HepG2 (cell line): Measurements from ENCODE around the gene IP6K3. TPM values are rescaled to one million over a fixed set of nuclear protein-coding genes. Genes with fewer than 3 reads are reported as not detected.

ENCODE experiments used
- ELF3 ChIP-seq: IDR thresholded peaks from 2 replicates; pipeline ENCODE4 v1.6.1; 2016; ENCODE audit warnings: missing genetic modification reagents, missing compliant biosample characterization
- GABPA ChIP-seq, 2 experiments: IDR thresholded peaks; 2 replicates each; pipeline ENCODE4 v1.6.1; 2011 to 2016; ENCODE audit warnings: low read depth in 2 of 2, low read length in 1 of 2, missing biosample characterization in 1 of 2, missing genetic modification characterization in 1 of 2
- HOXA9 ChIP-seq: sonication (generic); formaldehyde crosslinking; IDR thresholded peaks from 2 replicates; pipeline ENCODE4 v1.8.1; 2022; ENCODE audit warnings: missing genetic modification reagents, mild to moderate bottlenecking, moderate library complexity, borderline replicate concordance
- KDM2A ChIP-seq: sonication (generic); formaldehyde crosslinking; IDR thresholded peaks from 2 replicates; pipeline ENCODE4 v1.4.0; 2020; ENCODE audit warnings: low read depth, missing genetic modification reagents, borderline replicate concordance
- MAF1 ChIP-seq: sonication (generic); formaldehyde crosslinking; IDR thresholded peaks from 2 replicates; pipeline ENCODE4 v1.5.0; 2020; ENCODE audit warnings: missing genetic modification reagents, borderline replicate concordance
- PCBP2 ChIP-seq: fragments of 200-400 bp; formaldehyde crosslinking; optimal IDR thresholded peaks from 2 replicates; pipeline ENCODE3; 2018; ENCODE audit warnings: low read length, low read depth; ENCODE audit not compliant: poor library complexity, severe bottlenecking
- PITX1 ChIP-seq: sonication (generic); formaldehyde crosslinking; IDR thresholded peaks from 2 replicates; pipeline ENCODE4 v1.5.1; 2020; ENCODE audit warnings: mild to moderate bottlenecking, missing genetic modification reagents
- POGZ ChIP-seq: sonication (generic); formaldehyde crosslinking; IDR thresholded peaks from 2 replicates; pipeline ENCODE4 v1.4.0; 2020; ENCODE audit warnings: mild to moderate bottlenecking, missing genetic modification reagents
- RFXANK ChIP-seq: IDR thresholded peaks from 2 replicates; pipeline ENCODE4 v1.6.1; 2016
- SETDB1 ChIP-seq: sonication (generic); formaldehyde crosslinking; IDR thresholded peaks from 2 replicates; pipeline ENCODE4 v1.5.1; 2020; ENCODE audit warnings: missing genetic modification reagents, mild to moderate bottlenecking, borderline replicate concordance
- WIZ ChIP-seq: sonication (generic); formaldehyde crosslinking; IDR thresholded peaks from 2 replicates; pipeline ENCODE4 v1.5.1; 2020; ENCODE audit warnings: mild to moderate bottlenecking, missing genetic modification reagents
- ZNF296 ChIP-seq: sonication (generic); formaldehyde crosslinking; conservative IDR thresholded peaks from 2 replicates; pipeline ENCODE4 v1.5.0; 2020; ENCODE audit warnings: mild to moderate bottlenecking, missing genetic modification reagents
- ZNF543 ChIP-seq: sonication (generic); formaldehyde crosslinking; IDR thresholded peaks from 2 replicates; pipeline ENCODE4 v1.4.0; 2020; ENCODE audit warnings: mild to moderate bottlenecking, missing genetic modification reagents
- ZNF615 ChIP-seq: sonication (generic); formaldehyde crosslinking; IDR thresholded peaks from 2 replicates; pipeline ENCODE4 v1.5.0; 2020; ENCODE audit warnings: mild to moderate bottlenecking, missing genetic modification reagents, borderline replicate concordance
- ZNF709 ChIP-seq: sonication (generic); formaldehyde crosslinking; IDR thresholded peaks from 2 replicates; pipeline ENCODE4 v1.5.0; 2020; ENCODE audit warnings: mild to moderate bottlenecking, missing genetic modification reagents
- ZNF883 ChIP-seq: sonication (generic); formaldehyde crosslinking; IDR thresholded peaks from 2 replicates; pipeline ENCODE4 v1.5.1; 2020; ENCODE audit warnings: mild to moderate bottlenecking, missing genetic modification reagents; ENCODE audit errors: not compliant biosample characterization
- polyA plus RNA-seq, 8 experiments: library from polyadenylated mRNA; depleted of rRNA in 3 of 8; stranded (reverse) in 7 of 8; unstranded in 1 of 8; fragments of >200 nt; fragmentation: Illumina TruSeq in 4 of 8; extraction: Trizol in 4 of 8; gene quantifications; 2 replicates each; pipeline versions ENCODE4 v1.2.1 to v1.2.3, GENCODE V29; 2011 to 2016; ENCODE audit warnings: low read depth in 4 of 8, missing spikeins in 1 of 8, mixed read lengths in 1 of 8; ENCODE audit not compliant: insufficient read depth in 1 of 8
- total RNA-seq, 5 experiments: library from RNA; depleted of rRNA; stranded (reverse); fragments of >200 nt; fragmentation: Illumina TruSeq; extraction: Trizol; gene quantifications; 2 replicates each; pipeline ENCODE4 v1.2.3, GENCODE V29; 2016; ENCODE audit warnings: low read depth in 1 of 5
- TF ChIP-seq, protein P1 (sequence below): sonication (generic); formaldehyde crosslinking; IDR thresholded peaks from 2 replicates; pipeline ENCODE4 v1.5.1; 2020; ENCODE audit warnings: mild to moderate bottlenecking, moderate library complexity, missing genetic modification reagents
- TF ChIP-seq, protein P2 (sequence below): sonication (generic); formaldehyde crosslinking; IDR thresholded peaks from 2 replicates; pipeline ENCODE4 v1.9.0; 2021; ENCODE audit warnings: missing genetic modification reagents, borderline replicate concordance
- TF ChIP-seq, protein P3 (sequence below): sonication (generic); formaldehyde crosslinking; IDR thresholded peaks from 2 replicates; pipeline ENCODE4 v1.4.0; 2020; ENCODE audit warnings: mild to moderate bottlenecking, missing genetic modification reagents

The IP6K3 gene
- total and polyA plus RNA-seq, 2 of the 13 experiments (the other 11 are each of a cell fraction or from before 2014, with no cell fraction given): 0.11 to 0.18 TPM

DNA sequence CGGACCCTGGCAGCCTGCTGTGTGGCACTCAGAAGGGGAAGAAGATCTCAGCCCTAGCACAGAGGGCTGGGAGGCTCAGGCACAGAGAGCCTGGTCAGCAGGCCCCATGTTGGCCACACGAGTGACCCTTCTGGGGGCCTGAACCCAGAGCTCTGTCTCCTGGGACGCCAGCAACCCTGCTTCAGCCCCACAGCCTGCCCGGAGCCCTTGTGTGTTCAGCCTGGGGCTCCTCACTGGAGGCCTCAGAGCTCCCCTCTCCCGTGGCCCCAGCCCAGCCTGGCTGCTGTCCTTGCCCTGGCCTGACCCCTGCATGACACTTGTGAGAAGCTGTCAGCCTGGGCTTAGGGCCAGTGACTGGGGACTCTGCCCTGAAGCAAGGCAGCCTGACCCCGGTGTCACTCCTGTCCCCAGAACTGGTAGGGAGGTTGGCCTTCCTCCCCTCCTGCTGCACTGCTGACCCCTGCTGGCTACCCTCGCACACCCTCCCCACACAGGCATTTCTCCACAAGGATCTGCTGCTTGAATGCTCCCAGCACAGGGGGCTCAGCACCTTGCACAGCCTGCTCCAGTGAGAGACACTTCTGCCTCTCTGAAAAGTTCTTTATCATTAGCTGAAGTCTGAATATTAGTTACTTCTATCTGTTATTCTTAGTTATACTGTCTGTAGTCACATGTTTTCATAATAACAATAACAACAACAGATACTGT is 15.4 kb upstream of the IP6K3 start (continued):
- TF ChIP-seq, protein P1, sequence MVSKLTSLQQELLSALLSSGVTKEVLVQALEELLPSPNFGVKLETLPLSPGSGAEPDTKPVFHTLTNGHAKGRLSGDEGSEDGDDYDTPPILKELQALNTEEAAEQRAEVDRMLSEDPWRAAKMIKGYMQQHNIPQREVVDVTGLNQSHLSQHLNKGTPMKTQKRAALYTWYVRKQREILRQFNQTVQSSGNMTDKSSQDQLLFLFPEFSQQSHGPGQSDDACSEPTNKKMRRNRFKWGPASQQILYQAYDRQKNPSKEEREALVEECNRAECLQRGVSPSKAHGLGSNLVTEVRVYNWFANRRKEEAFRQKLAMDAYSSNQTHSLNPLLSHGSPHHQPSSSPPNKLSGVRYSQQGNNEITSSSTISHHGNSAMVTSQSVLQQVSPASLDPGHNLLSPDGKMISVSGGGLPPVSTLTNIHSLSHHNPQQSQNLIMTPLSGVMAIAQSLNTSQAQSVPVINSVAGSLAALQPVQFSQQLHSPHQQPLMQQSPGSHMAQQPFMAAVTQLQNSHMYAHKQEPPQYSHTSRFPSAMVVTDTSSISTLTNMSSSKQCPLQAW (CRISPR knock-in tag): peak; percentile 93
- TF ChIP-seq ELF3 (CRISPR knock-in tag): peak; percentile 80; the same call in 1 of the 2 replicates
- TF ChIP-seq, protein P2, sequence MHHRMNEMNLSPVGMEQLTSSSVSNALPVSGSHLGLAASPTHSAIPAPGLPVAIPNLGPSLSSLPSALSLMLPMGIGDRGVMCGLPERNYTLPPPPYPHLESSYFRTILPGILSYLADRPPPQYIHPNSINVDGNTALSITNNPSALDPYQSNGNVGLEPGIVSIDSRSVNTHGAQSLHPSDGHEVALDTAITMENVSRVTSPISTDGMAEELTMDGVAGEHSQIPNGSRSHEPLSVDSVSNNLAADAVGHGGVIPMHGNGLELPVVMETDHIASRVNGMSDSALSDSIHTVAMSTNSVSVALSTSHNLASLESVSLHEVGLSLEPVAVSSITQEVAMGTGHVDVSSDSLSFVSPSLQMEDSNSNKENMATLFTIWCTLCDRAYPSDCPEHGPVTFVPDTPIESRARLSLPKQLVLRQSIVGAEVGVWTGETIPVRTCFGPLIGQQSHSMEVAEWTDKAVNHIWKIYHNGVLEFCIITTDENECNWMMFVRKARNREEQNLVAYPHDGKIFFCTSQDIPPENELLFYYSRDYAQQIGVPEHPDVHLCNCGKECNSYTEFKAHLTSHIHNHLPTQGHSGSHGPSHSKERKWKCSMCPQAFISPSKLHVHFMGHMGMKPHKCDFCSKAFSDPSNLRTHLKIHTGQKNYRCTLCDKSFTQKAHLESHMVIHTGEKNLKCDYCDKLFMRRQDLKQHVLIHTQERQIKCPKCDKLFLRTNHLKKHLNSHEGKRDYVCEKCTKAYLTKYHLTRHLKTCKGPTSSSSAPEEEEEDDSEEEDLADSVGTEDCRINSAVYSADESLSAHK (CRISPR knock-in tag): no peak
- 0 out of 2 replicates have a peak, but pooled peaks have one; percentile 26 for TF ChIP-seq ZNF296
- peak; percentile 97 for TF ChIP-seq PITX1 (CRISPR knock-in tag)
- TF ChIP-seq HOXA9 (CRISPR knock-in tag): no peak
- TF ChIP-seq ZNF883 (CRISPR knock-in tag): peak; percentile 69
- TF ChIP-seq WIZ (CRISPR knock-in tag): no peak
- no peak for TF ChIP-seq ZNF615 (CRISPR knock-in tag)
- TF ChIP-seq POGZ (CRISPR knock-in tag): peak; percentile 48; the same call in 1 of the 2 replicates
- no peak for TF ChIP-seq RFXANK (CRISPR knock-in tag)
- TF ChIP-seq ZNF543 (CRISPR knock-in tag): peak; percentile 62; the same call in 1 of the 2 replicates
- TF ChIP-seq SETDB1 (CRISPR knock-in tag): no peak
- TF ChIP-seq GABPA (IDR thresholded peaks at IDR 0.05; ENCODE audit: low read depth, low read length): no peak
- no peak; the same call in 1 of the 2 replicates for TF ChIP-seq GABPA (CRISPR knock-in tag; IDR thresholded peaks at IDR 0.05; ENCODE audit: low read depth)
- TF ChIP-seq, protein P3, sequence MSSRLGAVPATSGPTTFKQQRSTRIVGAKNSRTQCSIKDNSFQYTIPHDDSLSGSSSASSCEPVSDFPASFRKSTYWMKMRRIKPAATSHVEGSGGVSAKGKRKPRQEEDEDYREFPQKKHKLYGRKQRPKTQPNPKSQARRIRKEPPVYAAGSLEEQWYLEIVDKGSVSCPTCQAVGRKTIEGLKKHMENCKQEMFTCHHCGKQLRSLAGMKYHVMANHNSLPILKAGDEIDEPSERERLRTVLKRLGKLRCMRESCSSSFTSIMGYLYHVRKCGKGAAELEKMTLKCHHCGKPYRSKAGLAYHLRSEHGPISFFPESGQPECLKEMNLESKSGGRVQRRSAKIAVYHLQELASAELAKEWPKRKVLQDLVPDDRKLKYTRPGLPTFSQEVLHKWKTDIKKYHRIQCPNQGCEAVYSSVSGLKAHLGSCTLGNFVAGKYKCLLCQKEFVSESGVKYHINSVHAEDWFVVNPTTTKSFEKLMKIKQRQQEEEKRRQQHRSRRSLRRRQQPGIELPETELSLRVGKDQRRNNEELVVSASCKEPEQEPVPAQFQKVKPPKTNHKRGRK (CRISPR knock-in tag): no peak
- no peak for TF ChIP-seq ZNF709 (CRISPR knock-in tag)
- TF ChIP-seq MAF1 (CRISPR knock-in tag): peak; percentile 50; the same call in 1 of the 2 replicates
- peak; percentile 85 for TF ChIP-seq KDM2A (CRISPR knock-in tag)
- no peak for TF ChIP-seq PCBP2
